NT2/D1 (cell line): ENCODE measurements around the gene RELN.

Experiments used
- SUZ12 ChIP-seq: IDR thresholded peaks from 2 replicates; pipeline ENCODE4 v1.6.1; 2011; ENCODE audit not compliant: insufficient read length, insufficient read depth; ENCODE audit errors: extremely low read depth
- YY1 ChIP-seq: IDR thresholded peaks from 2 replicates; pipeline ENCODE4 v1.6.1; 2011; ENCODE audit not compliant: insufficient read length, insufficient read depth

GRCh38 chr7:103879928-103880600, 109.4 kb downstream of the RELN start:
- no peak for TF ChIP-seq SUZ12
- no peak for TF ChIP-seq YY1
